ENCODE data around the gene CREB3L4.
"Not testable (repeated sequence)": the region's sequence is repeated elsewhere in the genome, so short reads cannot be mapped to it uniquely, and the experiment has no call there.

GRCh38 chr1:153981735-153982134, 14.0 kb downstream of the CREB3L4 start:
- not testable (repeated sequence) for TF ChIP-seq REST (IDR thresholded peaks at IDR 0.05; ENCODE audit: insufficient read depth in 1 of 2, low read depth in 2 of 2, low read length in 1 of 2); CTCF (IDR thresholded peaks at IDR 0.05); POLR2AphosphoS5 (IDR thresholded peaks at IDR 0.05; ENCODE audit: low read depth, low read length); SIN3A (IDR thresholded peaks at IDR 0.05; ENCODE audit: borderline replicate concordance, insufficient read depth, low read depth, low read length); TCF7L2 (IDR thresholded peaks at IDR 0.05; ENCODE audit: low read depth, low read length)

All from Panc1 (cell line).